ENCODE results near the gene TOR2A. TPM values are rescaled to one million over a fixed set of nuclear protein-coding genes. Genes with fewer than 3 reads are reported as not detected.

Gene TOR2A
- total RNA-seq, 1 experiment from 2014 or later, result 13.2 TPM

- H3K36me3 Mint-ChIP-seq (ENCODE audit: insufficient read depth in 1 of 3, low read depth in 3 of 3), result peaks cover 8 to 10% (median 10%) of the 10 kb centered on the region in 3 experiments; a peak in 6 of 7 replicates
- TF ChIP-seq CTCF (conservative IDR thresholded peaks at IDR 0.05), result no peak
- H3K27me3 ChIP-seq (ENCODE audit: insufficient read depth, low read length), result no peaks in the 10 kb centered on the region
These were observed 40.0 kb downstream of the TOR2A start for GRCh38 chr9:127694890-127695720.

More at GRCh38 chr9:127694890-127695720, 40.0 kb downstream of the TOR2A start:
- Histone ChIP-seq H3K79me2 (ENCODE audit: insufficient read depth, low read length) (no peaks in the 10 kb centered on the region), H3K14ac (ENCODE audit: insufficient read depth, low read length) (no peak overlapping the region), H4K8ac (replicated peaks; ENCODE audit: insufficient read length, low read depth, low read length) (no peak overlapping the region), H2BK12ac (ENCODE audit: insufficient read length, low read depth, low read length) (no peak overlapping the region), H2BK5ac (ENCODE audit: insufficient read length, low read length) (no peak overlapping the region), H3K9ac (ENCODE audit: extremely low read depth, insufficient read length, low read length) (no peak overlapping the region), H2BK15ac (ENCODE audit: low read depth, low read length) (no peak overlapping the region), H3K23me2 (ENCODE audit: insufficient read length, low read depth, low read length, poor library complexity, severe bottlenecking) (peaks cover 4% of the 10 kb centered on the region), H3T11ph (ENCODE audit: low read length) (no peak overlapping the region), H2BK120ac (ENCODE audit: low read depth, low read length, poor library complexity, severe bottlenecking) (no peak overlapping the region), H3K4me2 (ENCODE audit: insufficient read depth, insufficient read length, low read length) (no peak overlapping the region), H3K18ac (ENCODE audit: insufficient read length, low read depth, low read length) (no peak overlapping the region), H4K20me1 (ENCODE audit: control insufficient read depth, insufficient read depth, insufficient read length) (no peaks in the 10 kb centered on the region), H3K4ac (ENCODE audit: low read depth, low read length) (no peak overlapping the region), H4K91ac (ENCODE audit: insufficient read length, low read depth, low read length) (no peak overlapping the region), H3K4me1 (ENCODE audit: insufficient read depth, low read length) (no peaks in the 10 kb centered on the region), H3K56ac (ENCODE audit: insufficient read length, low read depth, low read length) (no peak overlapping the region), H3K79me1 (ENCODE audit: insufficient read depth, low read depth, low read length, poor library complexity, severe bottlenecking) (no peaks in the 10 kb centered on the region), H2AFZ (ENCODE audit: low read length) (no peak overlapping the region), H3K9me3 (ENCODE audit: control insufficient read depth, low read depth, low read length) (no peaks in the 10 kb centered on the region), H4K5ac (ENCODE audit: insufficient read length, low read depth, low read length) (no peak overlapping the region), H2BK20ac (ENCODE audit: low read depth, low read length, poor library complexity, severe bottlenecking) (no peak overlapping the region), H3K27ac (ENCODE audit: insufficient read length, low read depth, low read length) (no peak overlapping the region), H2AK5ac (ENCODE audit: insufficient read length, low read length) (no peak overlapping the region), H3K23ac (ENCODE audit: insufficient read length, low read depth, low read length) (no peak overlapping the region)
- H3K4me1 Mint-ChIP-seq, result peaks cover 2 to 4% of the 10 kb centered on the region in 2 experiments
- no peaks in the 10 kb centered on the region for H3K9me3 Mint-ChIP-seq
- no peak overlapping the region for H3K27ac Mint-ChIP-seq
- H3K27me3 Mint-ChIP-seq (ENCODE audit: low read depth), result peaks cover 4% of the 10 kb centered on the region; the same call in 1 of the 2 replicates
- no CpG with 5 or more reads among the region's 9 CpGs for WGBS (ENCODE audit: extremely low coverage, insufficient read length, low lambda C conversion rate)
- H3K4me3 Mint-ChIP-seq, result no peak overlapping the region
- no peak for DNase-seq
